HS-27A (cell line): ENCODE results near the gene NCOA5.

Source experiments
- DNase-seq: peaks from one replicate; pipeline ENCODE4 v3.0.0-alpha.2; 2012; ENCODE audit warnings: low read depth, missing footprints

NCOA5 gene

DNA sequence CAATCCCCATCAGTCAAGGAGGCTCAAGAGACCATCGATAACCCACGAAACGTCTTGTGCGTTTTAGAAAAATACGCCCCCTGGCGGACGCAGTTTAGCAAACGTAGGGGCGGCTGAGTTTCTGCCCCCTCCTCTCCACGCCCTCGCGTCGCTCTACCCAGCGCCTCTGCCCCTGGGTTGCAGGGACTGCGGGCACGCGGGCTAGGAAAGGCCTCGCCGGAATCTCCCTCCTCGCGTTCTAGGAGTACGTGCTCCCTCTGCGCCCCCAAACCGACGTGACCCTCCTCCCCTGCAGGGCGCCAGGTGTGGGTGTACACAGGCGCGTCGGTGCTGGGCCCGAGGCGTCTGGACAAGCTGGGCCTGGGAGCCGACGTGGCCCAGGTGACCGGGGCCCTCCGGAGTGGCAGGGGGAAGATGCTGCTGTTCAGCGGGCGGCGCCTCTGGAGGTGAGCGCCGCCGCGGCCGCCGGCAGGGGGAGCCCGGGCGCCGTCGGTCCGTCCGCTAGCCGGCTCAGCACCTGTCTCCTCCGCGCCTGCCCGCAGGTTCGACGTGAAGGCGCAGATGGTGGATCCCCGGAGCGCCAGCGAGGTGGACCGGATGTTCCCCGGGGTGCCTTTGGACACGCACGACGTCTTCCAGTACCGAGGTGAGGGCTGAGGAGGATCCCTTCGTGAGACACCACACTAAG is 75.8 kb downstream of the NCOA5 start:
- no peak for DNase-seq

DNA sequence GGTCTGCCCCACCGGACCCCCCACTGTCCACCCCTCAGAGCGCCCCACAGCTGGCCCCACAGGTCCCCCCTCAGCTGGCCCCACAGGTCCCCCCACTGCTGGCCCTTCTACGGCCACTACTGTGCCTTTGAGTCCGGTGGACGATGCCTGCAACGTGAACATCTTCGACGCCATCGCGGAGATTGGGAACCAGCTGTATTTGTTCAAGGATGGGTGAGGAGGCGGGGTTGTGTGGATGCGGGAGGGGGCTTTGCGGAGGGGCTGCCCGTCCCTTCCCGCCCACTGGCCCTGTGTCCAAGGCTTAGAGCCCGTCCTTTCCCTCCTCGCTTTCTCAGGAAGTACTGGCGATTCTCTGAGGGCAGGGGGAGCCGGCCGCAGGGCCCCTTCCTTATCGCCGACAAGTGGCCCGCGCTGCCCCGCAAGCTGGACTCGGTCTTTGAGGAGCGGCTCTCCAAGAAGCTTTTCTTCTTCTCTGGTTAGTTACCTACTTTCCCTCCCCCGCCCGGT is 76.4 kb downstream of the NCOA5 start:
- DNase-seq, result no peak

DNA sequence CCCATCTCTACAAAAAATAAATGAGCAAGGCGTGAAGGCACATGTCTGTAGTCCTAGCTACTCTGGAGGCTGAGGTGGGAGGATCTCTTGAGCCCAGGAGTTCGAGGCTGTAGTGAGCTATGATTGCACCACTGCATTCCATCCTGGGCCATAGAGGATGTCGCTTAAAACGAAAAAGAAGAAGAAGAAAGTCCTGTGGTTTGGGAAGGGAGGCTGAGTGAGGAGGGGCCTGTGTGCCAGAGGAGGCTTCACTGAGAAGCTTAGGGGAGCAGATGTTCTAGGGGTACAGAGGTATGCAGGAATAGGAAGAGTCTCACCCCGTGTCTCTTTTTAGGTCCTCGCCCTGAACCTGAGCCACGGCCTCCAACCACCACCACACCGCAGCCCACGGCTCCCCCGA is 76.8 kb downstream of the NCOA5 start:
- DNase-seq, result no peak

DNA sequence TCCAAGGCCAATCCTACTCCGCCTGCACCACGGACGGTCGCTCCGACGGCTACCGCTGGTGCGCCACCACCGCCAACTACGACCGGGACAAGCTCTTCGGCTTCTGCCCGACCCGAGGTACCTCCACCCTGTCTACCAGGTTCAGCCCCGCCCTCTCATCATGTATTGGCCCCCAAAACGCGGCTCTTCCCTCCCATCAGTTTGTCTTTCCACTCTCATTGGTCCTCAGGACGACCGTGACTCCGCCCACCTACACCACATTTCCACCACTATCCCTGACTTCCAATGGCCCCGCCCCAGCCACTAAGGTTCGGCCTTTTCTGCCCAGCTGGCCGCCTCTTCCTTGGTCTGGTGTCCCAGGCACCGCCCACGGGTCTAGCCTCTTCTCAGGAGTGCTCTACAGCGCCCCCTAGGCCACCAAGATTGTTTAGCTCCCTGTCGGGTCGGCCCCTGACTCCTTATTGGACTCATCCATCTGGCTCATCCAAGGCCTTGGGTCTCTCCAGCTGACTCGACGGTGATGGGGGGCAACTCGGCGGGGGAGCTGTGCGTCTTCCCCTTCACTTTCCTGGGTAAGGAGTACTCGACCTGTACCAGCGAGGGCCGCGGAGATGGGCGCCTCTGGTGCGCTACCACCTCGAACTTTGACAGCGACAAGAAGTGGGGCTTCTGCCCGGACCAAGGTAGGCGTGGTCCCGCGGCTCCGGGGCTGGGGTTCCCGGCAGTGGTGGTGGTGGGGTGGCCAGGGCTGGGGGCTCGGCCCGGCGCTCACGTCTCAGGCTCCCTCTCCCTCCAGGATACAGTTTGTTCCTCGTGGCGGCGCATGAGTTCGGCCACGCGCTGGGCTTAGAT is 77.9 kb downstream of the NCOA5 start:
- no peak for DNase-seq
